ENCODE measurements around the gene MOB3B.

GRCh38 chr9:27367175-27367798 is 162.3 kb downstream of the MOB3B start:
- no peak for TF ChIP-seq CTCF (conservative IDR thresholded peaks at IDR 0.05; ENCODE audit: low read depth, low read length)
- TF ChIP-seq EZH2 (IDR thresholded peaks at IDR 0.05; ENCODE audit: borderline replicate concordance, low read depth, low read length, poor library complexity, severe bottlenecking) = no peak
